IMR-90 (cell line): Measurements from ENCODE around the gene COX4I1. TPM values are rescaled to one million over a fixed set of nuclear protein-coding genes. Genes with fewer than 3 reads are reported as not detected.
"Not testable (repeated sequence)": the region's sequence is repeated elsewhere in the genome, so short reads cannot be mapped to it uniquely, and the experiment has no call there.

Experiments used
- ATAC-seq: fragments of 200-7000 bp; cut with Tn5 transposase; 2 replicates; pipeline ENCODE4 v1.9.1; 2020; ENCODE audit warnings: low read depth, mild to moderate bottlenecking, moderate library complexity
- BruUV-seq: library from RNA; stranded (reverse); fragments of 400-500 nt; replicated peaks from 2 replicates; lab custom pipeline; 2021; lab: Mats Ljungman, UMichigan
- CTCF ChIA-PET: fragments of 300-600 bp; formaldehyde crosslinking; extraction: SDS; loops from one replicate; lab custom pipeline; 2021; ENCODE audit warnings: antibody characterized with exemption; lab: Yijun Ruan, JAX
- POLR2A ChIA-PET: fragments of 300-600 bp; sonication (Branson Sonifier 250); formaldehyde crosslinking; loops from one replicate; lab custom pipeline; 2022; ENCODE audit warnings: antibody characterized with exemption; ENCODE audit not compliant: unreplicated experiment; lab: Charles Lee
- DNase-seq: peaks from one replicate; pipeline ENCODE4 v3.0.0; 2013
- H2AFZ ChIP-seq: replicated peaks from 2 replicates; pipeline ENCODE3; 2013; ENCODE audit warnings: low read length, mild to moderate bottlenecking; ENCODE audit not compliant: poor library complexity
- H2AK5ac ChIP-seq: 2 replicates; pipeline ENCODE4 v1.6.1; 2013; ENCODE audit warnings: low read depth, low read length, inconsistent platforms
- H2AK9ac ChIP-seq: replicated peaks from 2 replicates; pipeline ENCODE3; 2013; ENCODE audit warnings: mild to moderate bottlenecking, low read depth, low read length, moderate library complexity; ENCODE audit not compliant: poor library complexity
- H2BK120ac ChIP-seq: 2 replicates; pipeline ENCODE4 v1.6.1; 2013; ENCODE audit warnings: low read depth, low read length, inconsistent platforms
- H2BK15ac ChIP-seq: 3 replicates; pipeline ENCODE4 v1.6.1; 2013; ENCODE audit warnings: low read depth, low read length, inconsistent platforms
- H2BK20ac ChIP-seq: 2 replicates; pipeline ENCODE4 v1.6.1; 2013; ENCODE audit warnings: low read depth, mild to moderate bottlenecking, inconsistent platforms, low read length, moderate library complexity
- H2BK5ac ChIP-seq: 2 replicates; pipeline ENCODE4 v1.6.1; 2013; ENCODE audit warnings: mild to moderate bottlenecking, low read depth, low read length, inconsistent platforms; ENCODE audit not compliant: poor library complexity, severe bottlenecking
- H3K14ac ChIP-seq: replicated peaks from 2 replicates; pipeline ENCODE4 v1.6.1; 2013; ENCODE audit warnings: low read depth, low read length, inconsistent platforms
- H3K18ac ChIP-seq: 2 replicates; pipeline ENCODE4 v1.6.1; 2013; ENCODE audit warnings: low read depth, low read length, control low read depth
- H3K23ac ChIP-seq: 2 replicates; pipeline ENCODE4 v1.6.1; 2013; ENCODE audit warnings: low read depth, low read length, inconsistent platforms
- H3K27ac ChIP-seq: 2 replicates; pipeline ENCODE4 v1.5.1; 2013; ENCODE audit warnings: mild to moderate bottlenecking, control low read depth, low read length; ENCODE audit not compliant: insufficient read depth
- H3K27me3 ChIP-seq: 2 replicates; pipeline ENCODE4 v1.6.1; 2013; ENCODE audit warnings: low read length; ENCODE audit not compliant: control insufficient read depth, insufficient read depth
- H3K36me3 ChIP-seq: 2 replicates; pipeline ENCODE4 v1.6.1; 2013; ENCODE audit warnings: low read length, mixed read lengths; ENCODE audit not compliant: control insufficient read depth, insufficient read depth
- H3K4ac ChIP-seq: 2 replicates; pipeline ENCODE4 v1.6.1; 2013; ENCODE audit warnings: low read depth, low read length, inconsistent platforms
- H3K4me1 ChIP-seq: 2 replicates; pipeline ENCODE4 v1.6.1; 2013; ENCODE audit warnings: low read length, mixed read lengths; ENCODE audit not compliant: control insufficient read depth, insufficient read depth
- H3K4me2 ChIP-seq: 2 replicates; pipeline ENCODE4 v1.6.1; 2013; ENCODE audit warnings: low read depth, mild to moderate bottlenecking, control low read depth, low read length, moderate library complexity
- H3K4me3 ChIP-seq: 2 replicates; pipeline ENCODE4 v1.5.1; 2013; ENCODE audit warnings: low read depth, mild to moderate bottlenecking, control low read depth, low read length, moderate library complexity; ENCODE audit not compliant: insufficient read depth
- H3K56ac ChIP-seq: 2 replicates; pipeline ENCODE4 v1.6.1; 2013; ENCODE audit warnings: low read length, inconsistent platforms; ENCODE audit not compliant: insufficient read depth; ENCODE audit errors: extremely low read depth
- H3K79me1 ChIP-seq, 2 experiments: 2 replicates each; pipeline ENCODE4 v1.6.1; 2013; ENCODE audit warnings: low read length in 2 of 2, inconsistent platforms in 1 of 2, low read depth in 1 of 2
- H3K9ac ChIP-seq: 2 replicates; pipeline ENCODE4 v1.6.1; 2013; ENCODE audit warnings: low read depth, low read length, control low read depth
- H3K9me1 ChIP-seq: 2 replicates; pipeline ENCODE4 v1.6.1; 2013; ENCODE audit warnings: low read length, inconsistent platforms; ENCODE audit not compliant: insufficient read depth
- H3K9me3 ChIP-seq: 2 replicates; pipeline ENCODE4 v1.6.1; 2013; ENCODE audit warnings: low read length; ENCODE audit not compliant: control insufficient read depth, insufficient read depth
- H4K20me1 ChIP-seq: 2 replicates; pipeline ENCODE4 v1.6.1; 2013; ENCODE audit warnings: low read length, inconsistent platforms; ENCODE audit not compliant: insufficient read depth
- H4K5ac ChIP-seq: 2 replicates; pipeline ENCODE4 v1.6.1; 2013; ENCODE audit warnings: mild to moderate bottlenecking, low read depth, low read length, control low read depth
- H4K8ac ChIP-seq, 2 experiments: 2 replicates each; pipeline ENCODE4 v1.6.1; 2013; ENCODE audit warnings: low read depth in 2 of 2, low read length in 2 of 2, control low read depth in 1 of 2, inconsistent platforms in 1 of 2
- H4K91ac ChIP-seq: 2 replicates; pipeline ENCODE4 v1.6.1; 2013; ENCODE audit warnings: low read depth, low read length, inconsistent platforms; ENCODE audit not compliant: insufficient read depth
- WGBS, 2 experiments: methylation state at CpG; one replicate each; pipeline versions ENCODE4 v1.1.5 to v1.1.7; 2013; ENCODE audit warnings: missing lambda C conversion rate in 2 of 2; ENCODE audit not compliant: insufficient read length in 1 of 2; ENCODE audit errors: extremely low coverage in 2 of 2; 5-methylcytosine and 5-hydroxymethylcytosine counted together
- dilution Hi-C: fragments of 300-500 bp; cut with HindIII; formaldehyde crosslinking; loops from one replicate; pipeline ENCODE4 v1.14.3; 2018; ENCODE audit warnings: low sequenced_read_pairs; ENCODE audit not compliant: unreplicated experiment
- in situ Hi-C: fragments of 300-500 bp; cut with MboI; formaldehyde crosslinking; loops from 3 replicates; pipeline ENCODE4 v1.14.3; 2019; ENCODE audit warnings: low sequenced_read_pairs, inconsistent platforms, mixed read lengths
- intact Hi-C: fragments of 100-400 bp; cut with micrococcal nuclease; formaldehyde crosslinking; loops from 2 replicates; pipeline ENCODE4 v1.10.0; 2022
- polyA plus RNA-seq, 3 experiments: library from polyadenylated mRNA; depleted of rRNA; stranded (reverse); fragments of >200 nt; gene quantifications; 2 replicates each; pipeline ENCODE4 v1.2.3, GENCODE V29; 2012; ENCODE audit warnings: low replicate concordance in 1 of 3
- total RNA-seq: library from RNA; depleted of rRNA; stranded (reverse); fragments of >200 nt; gene quantifications from 2 replicates; pipeline ENCODE4 v1.2.3, GENCODE V29; 2012

COX4I1 gene
- total and polyA plus RNA-seq, 2 of the 4 experiments (the other 2 are of a cell fraction): 397 to 700 TPM

DNA sequence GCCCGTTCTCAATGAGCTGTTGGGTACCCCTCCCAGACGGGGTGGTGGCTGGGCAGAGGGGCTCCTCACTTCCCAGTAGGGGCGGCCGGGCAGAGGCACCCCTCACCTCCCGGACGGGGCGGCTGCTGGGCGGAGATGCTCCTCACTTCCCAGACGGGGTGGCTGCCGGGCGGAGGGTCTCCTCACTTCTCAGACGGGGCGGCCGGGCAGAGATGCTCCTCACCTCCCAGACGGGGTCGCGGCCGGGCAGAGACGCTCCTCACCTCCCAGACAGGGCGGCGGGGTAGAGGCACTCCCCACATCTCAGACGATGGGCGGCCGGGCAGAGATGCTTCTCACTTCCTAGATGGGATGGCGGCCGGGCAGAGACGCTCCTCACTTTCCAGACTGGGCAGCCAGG is 8.6 kb downstream of the COX4I1 start:
- intact Hi-C loops, H2AK9ac ChIP-seq: not testable (repeated sequence)
- WGBS, 2 experiments: no CpG with 5 or more reads among the region's 27 CpGs

More for the DNA sequence above, 8.6 kb downstream of the COX4I1 start:
- H3K23ac ChIP-seq, BruUV-seq, H3K56ac ChIP-seq, ATAC-seq, H3K27ac ChIP-seq, H2AFZ ChIP-seq, H2BK120ac ChIP-seq, H3K14ac ChIP-seq, H3K9ac ChIP-seq, H2BK20ac ChIP-seq, dilution Hi-C loops, CTCF ChIA-PET, DNase-seq, H3K9me3 ChIP-seq, H3K4ac ChIP-seq, H3K4me1 ChIP-seq, H2AK5ac ChIP-seq, H4K5ac ChIP-seq, POLR2A ChIA-PET, H2BK5ac ChIP-seq, H3K4me3 ChIP-seq, H4K91ac ChIP-seq, H4K8ac ChIP-seq, H3K9me1 ChIP-seq, H3K18ac ChIP-seq, H3K4me2 ChIP-seq, H2BK15ac ChIP-seq: not testable (repeated sequence)
- in situ Hi-C loops: loop anchor here (25.0 kb wide), 1 partner anchor 504 kb away; no protein-coding TSS in a partner anchor
- H3K36me3 ChIP-seq: peaks cover 32% of the 10 kb centered on the region
- peaks cover 22% of the 10 kb centered on the region for H3K27me3 ChIP-seq
- H3K79me1 ChIP-seq: peaks cover 14 to 24% of the 10 kb centered on the region in 2 experiments
- H4K20me1 ChIP-seq: peaks cover 20% of the 10 kb centered on the region; the same call in 1 of the 2 replicates
